HG02981 (cell line): ENCODE results near the gene YES1.

Source experiments
- ATAC-seq: cut with Tn5 transposase; IDR thresholded peaks from one replicate; pipeline ENCODE4 v1.9.1; 2021; ENCODE audit warnings: mild to moderate bottlenecking, moderate library complexity; ENCODE audit not compliant: unreplicated experiment

YES1 gene

GRCh38 chr18:811892-812375 is at the start of gene YES1:
YES1 (minus strand) TSS chr18:812242; CDS start chr18:756827, 55,415 bp downstream.
- ATAC-seq: peak; percentile 39

DNA sequence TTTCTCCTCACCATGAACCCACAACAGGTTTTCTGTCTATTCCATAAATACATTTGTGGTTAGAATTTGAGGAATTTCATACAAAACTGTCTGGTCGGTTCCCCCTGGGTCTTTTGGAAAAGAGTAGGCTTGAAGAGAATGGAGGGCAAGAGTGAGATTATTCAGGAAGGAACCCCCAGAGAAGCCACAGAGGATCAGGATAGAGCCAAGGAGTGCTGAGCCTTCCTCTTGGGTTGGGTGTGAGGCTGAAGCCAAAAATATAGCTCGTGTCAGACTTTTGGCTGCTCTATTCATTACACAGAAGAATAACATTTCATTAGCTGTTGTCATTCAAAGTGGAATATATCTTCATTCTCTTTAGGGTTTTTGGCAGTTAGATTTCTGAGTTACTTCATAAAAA is 45.9 kb upstream of the YES1 start:
- ATAC-seq: no peak

- ATAC-seq: no peak
These were observed 41.4 kb upstream of the YES1 start for GRCh38 chr18:853471-853870.

DNA sequence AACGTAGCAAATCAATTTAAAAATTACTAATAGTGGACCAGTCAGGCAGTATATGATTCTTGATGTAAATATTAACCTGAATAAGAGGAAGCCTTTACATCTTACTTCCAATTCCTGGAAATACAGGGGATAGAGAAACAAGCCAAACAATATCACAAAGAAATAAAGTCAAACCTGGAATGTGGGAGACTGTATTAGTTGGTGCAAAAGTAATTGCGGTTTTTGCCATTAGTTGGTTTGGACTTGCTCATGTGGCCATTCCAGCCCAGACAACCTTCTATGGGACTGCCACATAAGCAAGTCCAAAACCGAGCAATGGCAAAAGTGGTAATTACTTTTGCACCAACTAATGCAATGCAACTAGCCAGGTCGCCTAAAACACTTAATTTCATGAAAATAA is 38.9 kb upstream of the YES1 start:
- ATAC-seq: no peak

DNA sequence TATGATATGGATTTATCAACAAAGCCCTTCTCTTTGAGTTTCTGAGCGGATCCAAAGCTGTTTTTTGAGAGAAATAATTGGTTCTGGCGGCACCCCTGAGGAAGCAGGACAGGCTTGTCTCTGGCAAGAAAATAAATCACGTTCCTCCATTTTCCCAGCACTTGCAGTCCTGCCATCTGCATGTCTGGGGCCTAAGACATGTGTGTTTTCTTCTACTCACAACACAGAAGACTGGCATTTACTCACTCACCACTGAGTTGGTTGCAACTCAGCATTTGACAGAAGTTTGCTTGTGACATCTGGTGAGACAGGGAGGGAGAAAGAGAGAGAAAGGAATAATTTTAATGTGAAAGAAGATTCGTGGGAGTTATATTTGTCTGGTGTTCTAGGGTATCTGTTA is 37.0 kb upstream of the YES1 start:
- ATAC-seq: no peak

- ATAC-seq: no peak
These were observed 36.2 kb upstream of the YES1 start for GRCh38 chr18:848062-848861.

DNA sequence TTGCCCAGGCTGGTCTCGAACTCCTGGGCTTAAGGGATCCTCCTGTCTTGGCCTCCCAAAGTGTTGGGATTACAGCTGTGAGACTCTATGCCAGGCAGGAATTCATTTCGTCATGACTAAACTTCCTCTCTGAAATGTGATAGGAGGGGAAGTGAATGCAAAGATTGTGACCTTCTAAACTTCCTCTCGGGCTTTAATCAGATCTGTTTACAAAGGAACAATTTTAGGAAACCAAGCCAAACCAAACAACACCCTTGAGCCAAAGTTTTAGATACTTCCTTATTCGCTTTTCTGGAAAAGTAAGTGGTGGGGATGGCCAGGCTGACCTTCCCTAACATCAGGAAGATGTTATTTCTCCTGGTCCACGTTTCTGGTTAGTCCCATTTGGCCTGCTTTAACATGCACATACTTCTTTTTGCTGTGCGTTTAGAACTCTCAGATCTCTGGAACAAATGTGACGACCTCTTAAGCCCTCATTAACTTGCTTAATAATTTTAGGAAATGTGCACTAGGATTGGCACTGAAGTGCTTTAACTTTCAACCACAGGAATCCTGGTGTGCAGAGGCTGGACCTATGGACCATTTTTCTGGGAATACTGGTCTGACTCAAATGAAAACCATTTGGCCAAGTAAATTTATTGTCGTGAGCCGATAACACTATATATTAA is 33.2 kb upstream of the YES1 start:
- ATAC-seq: no peak

DNA sequence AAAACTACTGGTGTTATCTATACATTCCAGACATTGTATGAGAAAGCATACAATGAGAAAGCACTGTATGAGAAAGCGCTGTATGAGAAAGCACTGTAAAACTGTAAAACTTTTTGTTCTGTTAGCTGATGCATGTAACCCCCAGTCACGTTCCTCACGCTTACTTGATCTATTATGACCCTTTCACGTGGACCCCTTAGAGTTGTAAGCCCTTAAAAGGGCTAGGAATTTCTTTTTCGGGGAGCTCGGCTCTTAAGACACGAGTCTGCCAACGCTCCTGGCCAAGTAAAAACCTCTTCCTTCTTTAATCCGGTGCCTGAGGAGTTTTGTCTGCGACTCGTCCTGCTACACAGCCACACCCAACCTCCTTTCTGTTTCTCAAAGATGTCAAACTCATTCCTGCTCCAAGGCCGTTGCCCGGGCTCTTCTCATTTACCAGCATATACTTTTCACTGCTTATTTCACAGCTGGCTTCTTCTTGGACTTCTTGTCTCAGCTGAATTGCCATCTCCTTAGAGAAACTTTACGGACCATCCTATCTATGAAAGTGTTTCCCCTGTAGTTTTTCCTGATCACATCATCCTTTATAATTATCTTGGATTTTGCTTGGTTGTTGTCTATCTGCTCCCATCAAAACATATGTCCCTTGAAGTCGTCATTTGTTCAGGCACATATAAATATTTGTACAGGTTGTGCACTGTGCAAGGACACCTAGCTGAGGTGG is 29.8 kb upstream of the YES1 start:
- ATAC-seq: no peak

DNA sequence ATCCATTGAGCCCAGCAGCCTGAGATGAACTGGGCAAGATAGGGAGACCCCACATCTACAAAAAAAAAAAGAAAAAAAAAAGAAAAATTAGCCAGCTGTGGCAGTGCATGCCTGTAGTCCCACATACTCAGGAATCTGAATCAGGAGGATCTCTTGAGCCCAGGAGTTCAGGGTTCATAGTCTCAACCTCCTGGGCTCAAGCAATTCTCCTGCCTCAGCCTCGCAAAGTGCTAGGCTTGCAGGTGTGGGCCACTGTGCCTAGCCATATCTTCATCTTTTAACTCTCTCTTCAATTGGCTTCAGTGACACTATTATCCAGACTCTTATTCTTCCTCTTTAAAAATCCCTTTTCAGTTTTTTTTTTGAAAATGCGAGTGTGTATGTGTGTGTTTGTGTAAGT is 28.5 kb upstream of the YES1 start:
- no peak for ATAC-seq

DNA sequence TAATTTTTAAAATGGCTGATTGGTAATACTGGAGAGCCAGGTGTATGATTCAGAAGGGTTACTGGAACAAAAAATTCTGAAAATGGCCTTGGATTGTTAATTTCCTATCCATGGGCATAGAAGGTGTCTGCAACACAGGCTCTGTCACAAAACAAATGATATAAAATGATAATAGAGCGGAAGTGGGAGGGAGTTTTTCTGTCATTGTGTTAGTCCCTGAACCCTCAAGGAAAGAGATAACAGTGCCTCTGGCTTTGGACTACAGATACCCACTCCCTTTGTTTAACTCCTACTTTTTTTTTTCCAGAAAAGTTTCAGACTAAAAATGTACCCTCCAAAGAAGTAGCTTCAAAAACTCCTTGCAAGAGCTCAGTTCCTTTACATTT is 28.0 kb upstream of the YES1 start:
- no peak for ATAC-seq

DNA sequence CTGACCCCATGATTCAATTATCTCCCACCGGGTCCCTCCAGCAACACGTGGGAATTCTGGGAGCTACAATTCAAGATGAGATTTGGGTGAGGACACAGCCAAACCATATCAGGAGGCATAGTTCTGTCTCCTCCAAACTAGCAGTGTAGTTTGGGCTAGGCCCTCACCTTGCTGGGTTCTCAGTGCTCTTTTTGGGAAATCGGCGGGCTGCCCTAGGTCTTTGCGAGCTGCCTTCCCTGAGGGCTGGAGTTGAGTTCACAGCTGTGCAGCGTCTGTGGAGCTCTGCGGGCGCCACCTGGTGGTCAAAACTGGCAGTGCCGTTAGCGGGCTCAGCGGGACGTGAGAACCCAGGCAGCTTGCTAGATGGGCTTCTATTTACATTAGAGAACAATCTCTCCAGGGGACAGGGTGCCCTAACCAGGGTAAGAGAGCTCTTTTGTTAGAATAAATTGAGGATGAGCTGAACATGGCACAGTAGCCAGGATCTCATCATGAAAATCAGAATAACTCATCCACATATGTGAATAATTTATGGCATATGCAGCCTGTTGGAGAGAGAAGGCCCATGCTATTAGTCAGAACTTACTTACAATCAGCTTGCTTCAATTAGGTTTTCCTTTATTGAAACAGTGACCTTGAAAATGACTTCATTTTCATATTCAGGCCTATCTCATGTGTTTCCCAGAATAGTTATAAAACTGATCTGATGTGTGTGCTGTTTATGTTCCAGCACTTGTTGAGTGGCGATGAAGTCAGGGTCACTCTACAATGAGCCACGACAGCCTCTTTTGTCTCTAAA is 27.4 kb upstream of the YES1 start:
- ATAC-seq: peak; percentile 95

GRCh38 chr18:837922-838321 is 25.9 kb upstream of the YES1 start:
- ATAC-seq: no peak

- ATAC-seq: no peak
These were observed 22.2 kb upstream of the YES1 start for GRCh38 chr18:834082-834720.

GRCh38 chr18:833197-833596 is 21.2 kb upstream of the YES1 start:
- no peak for ATAC-seq

DNA sequence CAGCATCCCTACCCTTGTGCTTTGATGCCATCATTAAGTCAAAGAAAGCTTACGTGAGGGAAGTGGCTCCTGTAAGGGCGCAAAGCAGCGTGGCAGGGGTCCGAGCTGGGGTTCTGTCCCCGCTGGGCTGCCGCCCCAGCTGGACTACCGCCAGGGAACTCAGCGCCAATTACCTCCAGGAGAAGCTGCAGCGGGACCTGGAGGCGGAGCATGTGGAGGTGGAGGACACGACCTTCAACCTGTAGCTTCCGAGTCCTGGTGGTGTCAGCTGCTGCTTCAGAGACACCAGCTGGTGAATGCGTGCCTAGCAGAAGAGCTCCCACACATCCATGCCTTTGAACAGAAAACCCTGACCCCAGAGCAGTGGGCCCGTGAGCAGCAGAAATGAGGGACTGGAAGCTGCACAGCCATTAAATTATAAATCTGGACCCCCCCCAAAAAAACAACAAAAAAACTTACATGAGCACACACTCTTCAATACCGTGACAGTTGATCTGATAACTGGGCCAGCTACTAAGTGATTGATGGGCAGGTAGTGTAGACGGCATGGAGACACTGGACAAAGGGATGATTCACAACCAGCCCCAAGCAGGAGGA is 20.1 kb upstream of the YES1 start:
- no peak for ATAC-seq

GRCh38 chr18:830315-830901 is 18.4 kb upstream of the YES1 start:
- peak; percentile 63 for ATAC-seq

- ATAC-seq: no peak
These were observed 17.4 kb upstream of the YES1 start for GRCh38 chr18:829432-829831.

GRCh38 chr18:827093-827677 is 15.1 kb upstream of the YES1 start:
- no peak for ATAC-seq

DNA sequence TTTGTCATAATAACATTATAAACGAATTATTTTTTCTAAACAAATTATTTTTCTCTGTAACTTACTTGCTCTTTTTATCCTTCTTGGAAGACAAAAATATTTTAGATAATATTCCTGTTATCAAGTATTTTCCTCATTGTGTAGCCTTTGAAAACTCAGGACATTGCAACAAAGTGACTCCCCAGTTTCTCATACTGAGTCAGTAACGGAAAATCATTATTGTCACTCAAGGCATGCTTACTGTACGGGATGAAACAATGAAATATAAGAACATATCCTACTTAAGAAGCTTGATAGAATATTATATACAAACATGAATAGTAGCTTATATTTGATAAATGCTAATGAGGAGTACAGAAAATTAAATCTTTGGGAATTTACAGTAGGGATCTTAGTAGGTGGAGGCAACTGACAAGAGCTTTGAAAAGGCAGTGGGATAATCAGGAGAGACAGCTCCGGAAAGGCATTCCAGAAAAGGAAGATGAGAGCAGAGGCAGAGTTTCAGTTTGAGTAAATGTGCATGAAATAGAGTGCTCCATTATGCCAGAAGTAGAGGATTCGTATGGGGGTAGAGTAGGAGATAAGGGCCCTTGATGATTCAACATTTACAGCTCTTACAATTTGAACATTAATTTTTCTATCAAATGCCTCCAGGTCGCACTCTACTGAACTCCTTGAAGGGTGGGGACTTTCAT is 14.0 kb upstream of the YES1 start:
- ATAC-seq: no peak
